ENCODE data around the gene UCP2. TPM values are rescaled to one million over a fixed set of nuclear protein-coding genes. Genes with fewer than 3 reads are reported as not detected.

The UCP2 gene
- total RNA-seq, 1 experiment from 2014 or later, result 54.0 TPM

GRCh38 chr11:74008373-74009229, 26.0 kb upstream of the UCP2 start, which contains the start of gene UCP3:
Gene UCP3, minus strand, starts transcription at chr11:74009085. Its CDS starts 2,043 bp downstream, at chr11:74007042.
- Mint-ChIP-seq H3K4me1 (peaks cover 10% of the 10 kb centered on the region), H3K4me3 (no peak within 1 kb of the TSS), H3K27ac (no peak within 1 kb of the TSS), H3K9me3 (no peaks in the 10 kb centered on the region), H3K27me3 (ENCODE audit: low read depth) (no peaks in the 10 kb centered on the region), H3K36me3 (0 out of 2 replicates have a peak, but pooled peaks cover 3% of the 10 kb centered on the region)
- DNase-seq (ENCODE audit: low spot score) (no peak), ATAC-seq (no peak)
- ChIA-PET POLR2A (no interaction called here), CTCF (interaction anchor here (1.0 kb wide), 1 partner anchor 45 kb away, joined by 3 read pairs; no protein-coding TSS in a partner anchor)
- TF ChIP-seq GTF2I (CRISPR knock-in tag; conservative IDR thresholded peaks at IDR 0.05), result no peak
- TF ChIP-seq PRRX2 (CRISPR knock-in tag; IDR thresholded peaks at IDR 0.05), result no peak
- TF ChIP-seq, protein P1, sequence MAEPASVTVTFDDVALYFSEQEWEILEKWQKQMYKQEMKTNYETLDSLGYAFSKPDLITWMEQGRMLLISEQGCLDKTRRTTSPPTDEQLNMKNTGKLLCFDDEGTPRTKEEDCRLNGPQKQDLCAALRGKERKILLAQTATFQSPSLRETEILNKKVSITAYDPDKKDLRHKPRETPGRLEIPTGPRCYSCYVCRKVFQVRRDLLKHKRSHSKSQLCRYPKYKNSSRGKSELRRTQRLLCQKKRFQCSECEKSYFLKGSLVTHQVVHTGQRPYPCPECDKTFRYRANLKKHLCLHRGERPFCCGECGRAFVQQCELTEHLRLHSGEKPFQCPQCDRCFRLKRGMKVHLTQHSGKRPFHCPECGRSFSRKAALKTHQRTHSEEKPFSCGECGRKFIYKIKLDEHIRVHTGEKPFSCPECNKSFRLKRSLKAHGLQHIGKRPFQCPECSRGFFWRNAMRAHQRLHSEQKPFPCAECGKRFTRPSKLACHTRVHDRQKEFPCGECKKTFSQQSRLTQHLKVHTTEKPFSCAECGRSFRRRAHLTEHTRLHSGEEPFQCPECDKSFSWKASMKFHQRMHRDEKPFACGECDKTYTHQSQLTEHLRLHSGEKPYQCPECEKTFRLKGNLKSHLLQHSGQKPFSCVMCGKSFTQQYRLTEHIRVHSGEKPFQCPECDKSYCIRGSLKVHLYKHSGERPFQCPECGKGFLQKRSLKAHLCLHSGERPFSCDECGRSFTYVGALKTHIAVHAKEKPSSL (CRISPR knock-in tag; conservative IDR thresholded peaks at IDR 0.05), result no peak
- no peak for TF ChIP-seq E2F1 (CRISPR knock-in tag; IDR thresholded peaks at IDR 0.05)

- Mint-ChIP-seq H3K36me3 (0 out of 2 replicates have a peak, but pooled peaks cover 3% of the 10 kb centered on the region), H3K27me3 (ENCODE audit: low read depth) (no peaks in the 10 kb centered on the region), H3K4me1 (peaks cover 10% of the 10 kb centered on the region), H3K4me3 (no peak overlapping the region), H3K9me3 (no peaks in the 10 kb centered on the region), H3K27ac (no peak overlapping the region)
- ChIA-PET POLR2A (no interaction called here), CTCF (interaction anchor here (0.6 to 1.0 kb wide), 2 partner anchors 11 to 44 kb away, joined by 3 read pairs; no protein-coding TSS in a partner anchor)
- no peak for ATAC-seq
- TF ChIP-seq FOXP1 (CRISPR knock-in tag; IDR thresholded peaks at IDR 0.05; ENCODE audit: borderline replicate concordance) (no peak), E2F5 (CRISPR knock-in tag; IDR thresholded peaks at IDR 0.05) (no peak), ELF4 (CRISPR knock-in tag; IDR thresholded peaks at IDR 0.05; ENCODE audit: low read depth) (no peak), PREB (CRISPR knock-in tag; IDR thresholded peaks at IDR 0.05; ENCODE audit: borderline replicate concordance) (no peak), TEAD1 (CRISPR knock-in tag; IDR thresholded peaks at IDR 0.05) (no peak), SP1 (CRISPR knock-in tag; conservative IDR thresholded peaks at IDR 0.05) (no peak), ZBTB21 (CRISPR knock-in tag; IDR thresholded peaks at IDR 0.05; ENCODE audit: borderline replicate concordance) (no peak)
- TF ChIP-seq, protein P2, sequence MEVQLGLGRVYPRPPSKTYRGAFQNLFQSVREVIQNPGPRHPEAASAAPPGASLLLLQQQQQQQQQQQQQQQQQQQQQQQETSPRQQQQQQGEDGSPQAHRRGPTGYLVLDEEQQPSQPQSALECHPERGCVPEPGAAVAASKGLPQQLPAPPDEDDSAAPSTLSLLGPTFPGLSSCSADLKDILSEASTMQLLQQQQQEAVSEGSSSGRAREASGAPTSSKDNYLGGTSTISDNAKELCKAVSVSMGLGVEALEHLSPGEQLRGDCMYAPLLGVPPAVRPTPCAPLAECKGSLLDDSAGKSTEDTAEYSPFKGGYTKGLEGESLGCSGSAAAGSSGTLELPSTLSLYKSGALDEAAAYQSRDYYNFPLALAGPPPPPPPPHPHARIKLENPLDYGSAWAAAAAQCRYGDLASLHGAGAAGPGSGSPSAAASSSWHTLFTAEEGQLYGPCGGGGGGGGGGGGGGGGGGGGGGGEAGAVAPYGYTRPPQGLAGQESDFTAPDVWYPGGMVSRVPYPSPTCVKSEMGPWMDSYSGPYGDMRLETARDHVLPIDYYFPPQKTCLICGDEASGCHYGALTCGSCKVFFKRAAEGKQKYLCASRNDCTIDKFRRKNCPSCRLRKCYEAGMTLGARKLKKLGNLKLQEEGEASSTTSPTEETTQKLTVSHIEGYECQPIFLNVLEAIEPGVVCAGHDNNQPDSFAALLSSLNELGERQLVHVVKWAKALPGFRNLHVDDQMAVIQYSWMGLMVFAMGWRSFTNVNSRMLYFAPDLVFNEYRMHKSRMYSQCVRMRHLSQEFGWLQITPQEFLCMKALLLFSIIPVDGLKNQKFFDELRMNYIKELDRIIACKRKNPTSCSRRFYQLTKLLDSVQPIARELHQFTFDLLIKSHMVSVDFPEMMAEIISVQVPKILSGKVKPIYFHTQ (CRISPR knock-in tag; IDR thresholded peaks at IDR 0.05), result no peak
- no peak for DNase-seq (ENCODE audit: low spot score)
These were observed 25.2 kb upstream of the UCP2 start for GRCh38 chr11:74007691-74008372.

Measured in WTC11 (cell line).